ENCODE data around the gene FGFBP1. TPM values are rescaled to one million over a fixed set of nuclear protein-coding genes. Genes with fewer than 3 reads are reported as not detected.

Gene FGFBP1
- total RNA-seq, 1 experiment from 2014 or later, result not detected

- Histone ChIP-seq H2AFZ (ENCODE audit: low read length) (no peak overlapping the region), H3K9ac (ENCODE audit: low read length) (no peak overlapping the region), H3K4me2 (ENCODE audit: low read depth, low read length, poor library complexity, severe bottlenecking) (no peak overlapping the region), H3K36me3 (ENCODE audit: insufficient read depth, low read length) (no peaks in the 10 kb centered on the region), H3K4me1 (ENCODE audit: low read length) (peaks cover 2% of the 10 kb centered on the region; the same call in 1 of the 2 replicates), H4K20me1 (ENCODE audit: insufficient read depth, low read depth, low read length) (no peaks in the 10 kb centered on the region), H3K9me3 (ENCODE audit: low read length) (no peaks in the 10 kb centered on the region), H3K27ac (ENCODE audit: low read length) (no peak overlapping the region), H3K4me3 (ENCODE audit: low read length) (no peak overlapping the region), H3K79me2 (ENCODE audit: low read length) (no peaks in the 10 kb centered on the region), H3K27me3 (ENCODE audit: low read length) (no peaks in the 10 kb centered on the region), H3K9me2 (replicated peaks; ENCODE audit: insufficient read depth, low read length) (no peaks in the 10 kb centered on the region)
- no peak for DNase-seq
These were observed 17.1 kb upstream of the FGFBP1 start for GRCh38 chr4:15955670-15956069.

- Histone ChIP-seq H3K27me3 (ENCODE audit: low read length) (no peaks in the 10 kb centered on the region), H3K79me2 (ENCODE audit: low read length) (no peaks in the 10 kb centered on the region), H3K36me3 (ENCODE audit: insufficient read depth, low read length) (no peaks in the 10 kb centered on the region), H3K27ac (ENCODE audit: low read length) (no peak overlapping the region), H2AFZ (ENCODE audit: low read length) (no peak overlapping the region), H3K4me2 (ENCODE audit: low read depth, low read length, poor library complexity, severe bottlenecking) (no peak overlapping the region), H3K4me3 (ENCODE audit: low read length) (no peak overlapping the region), H3K9me3 (ENCODE audit: low read length) (no peaks in the 10 kb centered on the region), H3K9ac (ENCODE audit: low read length) (no peak overlapping the region), H3K4me1 (ENCODE audit: low read length) (peaks cover 2% of the 10 kb centered on the region; the same call in 1 of the 2 replicates), H4K20me1 (ENCODE audit: insufficient read depth, low read depth, low read length) (no peaks in the 10 kb centered on the region), H3K9me2 (replicated peaks; ENCODE audit: insufficient read depth, low read length) (no peaks in the 10 kb centered on the region)
- no peak for DNase-seq
These were observed 15.1 kb upstream of the FGFBP1 start for GRCh38 chr4:15953625-15954024.

DNA sequence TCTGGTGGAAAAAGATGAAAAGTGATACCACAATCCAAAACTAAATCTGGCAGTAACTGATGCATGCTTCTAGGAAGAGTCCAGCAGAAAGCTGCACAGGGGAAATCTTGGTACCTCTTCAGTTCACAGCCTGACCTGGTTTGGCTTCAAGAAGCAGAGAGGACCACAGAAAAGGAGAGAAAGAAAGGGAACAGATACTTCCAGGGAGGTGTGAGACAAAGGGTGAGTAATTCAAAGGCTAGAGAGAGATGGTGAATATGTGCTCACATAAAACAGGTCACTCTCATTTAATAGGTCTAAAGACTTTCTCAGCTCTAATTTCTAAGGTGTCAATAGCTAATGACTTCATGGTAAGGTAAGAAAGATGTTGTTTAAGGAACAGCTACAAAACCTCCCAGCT lies 13.2 kb upstream of the FGFBP1 start:
- Histone ChIP-seq H3K27me3 (ENCODE audit: low read length) (no peaks in the 10 kb centered on the region), H3K36me3 (ENCODE audit: insufficient read depth, low read length) (no peaks in the 10 kb centered on the region), H3K4me2 (ENCODE audit: low read depth, low read length, poor library complexity, severe bottlenecking) (no peak overlapping the region), H4K20me1 (ENCODE audit: insufficient read depth, low read depth, low read length) (no peaks in the 10 kb centered on the region), H3K79me2 (ENCODE audit: low read length) (no peaks in the 10 kb centered on the region), H3K9me3 (ENCODE audit: low read length) (no peaks in the 10 kb centered on the region), H3K27ac (ENCODE audit: low read length) (no peak overlapping the region), H2AFZ (ENCODE audit: low read length) (no peak overlapping the region), H3K9ac (ENCODE audit: low read length) (no peak overlapping the region), H3K9me2 (replicated peaks; ENCODE audit: insufficient read depth, low read length) (no peaks in the 10 kb centered on the region), H3K4me1 (ENCODE audit: low read length) (peaks cover 2% of the 10 kb centered on the region; the same call in 1 of the 2 replicates), H3K4me3 (ENCODE audit: low read length) (no peak overlapping the region)
- no peak for DNase-seq

GRCh38 chr4:15948826-15949225 lies 10.3 kb upstream of the FGFBP1 start:
- Histone ChIP-seq H3K27me3 (ENCODE audit: low read length) (no peaks in the 10 kb centered on the region), H4K20me1 (ENCODE audit: insufficient read depth, low read depth, low read length) (no peaks in the 10 kb centered on the region)
- DNase-seq, result no peak

GRCh38 chr4:15947684-15948083 lies 9.1 kb upstream of the FGFBP1 start:
- Histone ChIP-seq H3K9me2 (replicated peaks; ENCODE audit: insufficient read depth, low read length) (no peaks in the 10 kb centered on the region), H4K20me1 (ENCODE audit: insufficient read depth, low read depth, low read length) (no peaks in the 10 kb centered on the region)
- no peak for DNase-seq

More at GRCh38 chr4:15948826-15949225, 10.3 kb upstream of the FGFBP1 start:
- Histone ChIP-seq H3K4me2 (ENCODE audit: low read depth, low read length, poor library complexity, severe bottlenecking) (no peak overlapping the region), H3K27ac (ENCODE audit: low read length) (no peak overlapping the region), H3K9ac (ENCODE audit: low read length) (no peak overlapping the region), H3K4me1 (ENCODE audit: low read length) (no peaks in the 10 kb centered on the region), H3K9me2 (replicated peaks; ENCODE audit: insufficient read depth, low read length) (no peaks in the 10 kb centered on the region), H3K36me3 (ENCODE audit: insufficient read depth, low read length) (no peaks in the 10 kb centered on the region), H3K79me2 (ENCODE audit: low read length) (no peaks in the 10 kb centered on the region), H2AFZ (ENCODE audit: low read length) (no peak overlapping the region), H3K4me3 (ENCODE audit: low read length) (no peak overlapping the region), H3K9me3 (ENCODE audit: low read length) (no peaks in the 10 kb centered on the region)

DNA sequence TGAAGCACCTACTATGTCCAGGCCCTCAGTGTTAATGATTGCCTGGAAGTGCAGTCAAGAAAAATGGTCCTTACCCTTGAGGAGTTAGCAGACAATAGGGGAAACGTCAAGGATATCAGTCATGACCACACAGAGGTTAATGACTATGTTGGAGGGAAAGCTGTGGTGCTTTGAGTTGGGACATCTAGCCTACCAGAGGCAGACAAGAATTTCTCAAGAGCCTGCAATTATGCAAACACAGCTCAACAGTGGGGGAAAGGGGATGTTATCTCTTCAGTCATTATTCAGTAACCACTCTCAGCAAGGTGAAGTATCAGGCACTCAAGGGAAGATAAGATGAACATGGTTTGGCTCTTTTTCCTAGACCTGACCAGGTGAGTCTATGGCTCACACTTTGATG lies 7.0 kb upstream of the FGFBP1 start:
- Histone ChIP-seq H3K27ac (ENCODE audit: low read length) (no peak overlapping the region), H3K27me3 (ENCODE audit: low read length) (no peaks in the 10 kb centered on the region), H4K20me1 (ENCODE audit: insufficient read depth, low read depth, low read length) (no peaks in the 10 kb centered on the region), H3K9me3 (ENCODE audit: low read length) (no peaks in the 10 kb centered on the region), H3K9ac (ENCODE audit: low read length) (no peak overlapping the region), H3K4me1 (ENCODE audit: low read length) (no peaks in the 10 kb centered on the region), H3K79me2 (ENCODE audit: low read length) (no peaks in the 10 kb centered on the region), H3K4me2 (ENCODE audit: low read depth, low read length, poor library complexity, severe bottlenecking) (no peak overlapping the region), H3K9me2 (replicated peaks; ENCODE audit: insufficient read depth, low read length) (no peaks in the 10 kb centered on the region), H3K4me3 (ENCODE audit: low read length) (no peak overlapping the region), H2AFZ (ENCODE audit: low read length) (no peak overlapping the region), H3K36me3 (ENCODE audit: insufficient read depth, low read length) (no peaks in the 10 kb centered on the region)
- DNase-seq, result no peak

More at GRCh38 chr4:15947684-15948083, 9.1 kb upstream of the FGFBP1 start:
- no peaks in the 10 kb centered on the region for H3K36me3 ChIP-seq (ENCODE audit: insufficient read depth, low read length)
- no peak overlapping the region for H3K4me2 ChIP-seq (ENCODE audit: low read depth, low read length, poor library complexity, severe bottlenecking)
- no peaks in the 10 kb centered on the region for H3K4me1 ChIP-seq (ENCODE audit: low read length)
- no peak overlapping the region for H3K27ac ChIP-seq (ENCODE audit: low read length)
- H3K4me3 ChIP-seq (ENCODE audit: low read length), result no peak overlapping the region
- no peaks in the 10 kb centered on the region for H3K27me3 ChIP-seq (ENCODE audit: low read length)
- no peaks in the 10 kb centered on the region for H3K9me3 ChIP-seq (ENCODE audit: low read length)
- no peaks in the 10 kb centered on the region for H3K79me2 ChIP-seq (ENCODE audit: low read length)
- H3K9ac ChIP-seq (ENCODE audit: low read length), result no peak overlapping the region
- H2AFZ ChIP-seq (ENCODE audit: low read length), result no peak overlapping the region

DNA sequence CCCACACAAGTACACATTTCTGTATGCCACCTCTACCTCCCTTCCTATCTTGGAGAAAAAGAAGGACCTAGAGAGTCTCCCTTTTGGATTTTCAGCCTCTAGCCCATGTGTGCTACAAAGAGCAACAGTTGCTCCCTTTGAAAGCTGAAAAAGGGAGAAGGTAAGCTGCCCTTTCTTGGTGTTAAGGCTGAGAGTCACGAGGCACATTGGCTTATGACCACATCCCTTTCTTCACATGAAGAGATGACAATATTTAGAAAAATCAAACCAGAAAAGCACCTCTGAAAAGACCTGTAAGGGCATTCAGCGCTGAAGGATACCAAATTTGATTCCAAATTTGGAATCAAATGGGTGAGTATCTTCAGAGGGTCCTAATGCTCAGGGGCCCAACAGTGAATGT lies 6.4 kb upstream of the FGFBP1 start:
- Histone ChIP-seq H3K4me3 (ENCODE audit: low read length) (no peak overlapping the region), H3K79me2 (ENCODE audit: low read length) (no peaks in the 10 kb centered on the region), H3K36me3 (ENCODE audit: insufficient read depth, low read length) (no peaks in the 10 kb centered on the region), H4K20me1 (ENCODE audit: insufficient read depth, low read depth, low read length) (no peaks in the 10 kb centered on the region), H3K27ac (ENCODE audit: low read length) (no peak overlapping the region), H3K27me3 (ENCODE audit: low read length) (no peaks in the 10 kb centered on the region), H3K4me1 (ENCODE audit: low read length) (no peaks in the 10 kb centered on the region), H3K9me3 (ENCODE audit: low read length) (no peaks in the 10 kb centered on the region), H3K9me2 (replicated peaks; ENCODE audit: insufficient read depth, low read length) (no peaks in the 10 kb centered on the region), H3K9ac (ENCODE audit: low read length) (no peak overlapping the region), H2AFZ (ENCODE audit: low read length) (no peak overlapping the region), H3K4me2 (ENCODE audit: low read depth, low read length, poor library complexity, severe bottlenecking) (no peak overlapping the region)
- no peak for DNase-seq

- no peaks in the 10 kb centered on the region for H3K9me2 ChIP-seq (replicated peaks; ENCODE audit: insufficient read depth, low read length)
- H3K27ac ChIP-seq (ENCODE audit: low read length), result no peak overlapping the region
- no peak overlapping the region for H3K4me2 ChIP-seq (ENCODE audit: low read depth, low read length, poor library complexity, severe bottlenecking)
- H3K79me2 ChIP-seq (ENCODE audit: low read length), result no peaks in the 10 kb centered on the region
- H2AFZ ChIP-seq (ENCODE audit: low read length), result no peak overlapping the region
- H3K27me3 ChIP-seq (ENCODE audit: low read length), result no peaks in the 10 kb centered on the region
- no peak overlapping the region for H3K9ac ChIP-seq (ENCODE audit: low read length)
- H3K9me3 ChIP-seq (ENCODE audit: low read length), result no peaks in the 10 kb centered on the region
- H3K4me1 ChIP-seq (ENCODE audit: low read length), result no peaks in the 10 kb centered on the region
- no peak overlapping the region for H3K4me3 ChIP-seq (ENCODE audit: low read length)
- no peaks in the 10 kb centered on the region for H4K20me1 ChIP-seq (ENCODE audit: insufficient read depth, low read depth, low read length)
- DNase-seq, result no peak
- H3K36me3 ChIP-seq (ENCODE audit: insufficient read depth, low read length), result no peaks in the 10 kb centered on the region
These were observed 3.7 kb upstream of the FGFBP1 start for GRCh38 chr4:15942283-15942682.

- Histone ChIP-seq H3K79me2 (ENCODE audit: low read length) (no peaks in the 10 kb centered on the region), H3K4me3 (ENCODE audit: low read length) (no peak overlapping the region), H3K9ac (ENCODE audit: low read length) (no peak overlapping the region), H3K27me3 (ENCODE audit: low read length) (no peaks in the 10 kb centered on the region), H3K27ac (ENCODE audit: low read length) (no peak overlapping the region), H3K36me3 (ENCODE audit: insufficient read depth, low read length) (no peaks in the 10 kb centered on the region), H3K4me2 (ENCODE audit: low read depth, low read length, poor library complexity, severe bottlenecking) (no peak overlapping the region), H3K4me1 (ENCODE audit: low read length) (no peaks in the 10 kb centered on the region), H2AFZ (ENCODE audit: low read length) (no peak overlapping the region), H3K9me2 (replicated peaks; ENCODE audit: insufficient read depth, low read length) (no peaks in the 10 kb centered on the region), H4K20me1 (ENCODE audit: insufficient read depth, low read depth, low read length) (no peaks in the 10 kb centered on the region), H3K9me3 (ENCODE audit: low read length) (no peaks in the 10 kb centered on the region)
- no peak for DNase-seq
These were observed 358 bp downstream of the FGFBP1 start for GRCh38 chr4:15938182-15938581.
